Liver (tissue), 9 donors: ENCODE results near the gene CHD1. TPM values are rescaled to one million over a fixed set of nuclear protein-coding genes. Genes with fewer than 3 reads are reported as not detected.
A peak's percentile ranks its signal among the peaks of the same experiment; 100 is the strongest.

Experiments
- DNase-seq: peaks from one replicate; pipeline ENCODE4 v3.0.0-alpha.2; 2017; ENCODE audit warnings: low spot score
- H3K27ac ChIP-seq, 2 donors: one replicate each; pipeline ENCODE4 v1.7.0; 2013; ENCODE audit warnings: inconsistent platforms in 2 of 2, low read length in 2 of 2, control low read depth in 1 of 2, low read depth in 1 of 2, mild to moderate bottlenecking in 1 of 2
- H3K27me3 ChIP-seq, 4 donors: one replicate each; pipeline versions ENCODE4 v1.6.1 to v1.7.0; 2013; ENCODE audit warnings: low read length in 3 of 4, inconsistent platforms in 1 of 4, mild to moderate bottlenecking in 1 of 4, moderate library complexity in 1 of 4; ENCODE audit not compliant: control insufficient read depth in 4 of 4, insufficient read depth in 4 of 4
- H3K36me3 ChIP-seq, 4 donors: one replicate each; pipeline versions ENCODE4 v1.6.1 to v1.7.0; 2013; ENCODE audit warnings: low read length in 3 of 4, mild to moderate bottlenecking in 3 of 4, low read depth in 1 of 4, moderate library complexity in 1 of 4; ENCODE audit not compliant: control insufficient read depth in 4 of 4, insufficient read depth in 3 of 4
- H3K4me1 ChIP-seq, 4 donors: one replicate each; pipeline versions ENCODE4 v1.6.1 to v1.7.0; 2013; ENCODE audit warnings: low read length in 3 of 4, mild to moderate bottlenecking in 3 of 4, moderate library complexity in 1 of 4; ENCODE audit not compliant: control insufficient read depth in 4 of 4, insufficient read depth in 4 of 4
- H3K4me3 ChIP-seq, 3 donors: one replicate each; pipeline versions ENCODE4 v1.6.1 to v1.7.0; 2013; ENCODE audit warnings: low read length in 3 of 3, control low read depth in 1 of 3, low read depth in 1 of 3, mild to moderate bottlenecking in 1 of 3
- H3K9ac ChIP-seq, 2 donors: one replicate each; pipeline ENCODE4 v1.7.0; 2013; ENCODE audit warnings: low read length in 2 of 2, mild to moderate bottlenecking in 2 of 2, moderate library complexity in 2 of 2, control low read depth in 1 of 2, low read depth in 1 of 2
- H3K9me3 ChIP-seq, 4 donors: one replicate each; pipeline versions ENCODE4 v1.6.1 to v1.7.0; 2013; ENCODE audit warnings: low read length in 3 of 4; ENCODE audit not compliant: control insufficient read depth in 4 of 4
- EGR1 ChIP-seq, 2 donors: IDR thresholded peaks; 2 replicates each; pipeline ENCODE4 v1.6.1; 2016 to 2018; ENCODE audit warnings: antibody characterized with exemption in 2 of 2, low read depth in 2 of 2
- FOXA2 ChIP-seq: IDR thresholded peaks from 2 replicates; pipeline ENCODE4 v1.6.1; 2016; ENCODE audit warnings: antibody characterized with exemption
- HNF4A ChIP-seq, 2 donors: conservative IDR thresholded peaks; 2 replicates each; pipeline ENCODE4 v1.6.1; 2016; ENCODE audit warnings: antibody characterized with exemption in 2 of 2, mild to moderate bottlenecking in 2 of 2
- HNF4G ChIP-seq: IDR thresholded peaks from 2 replicates; pipeline ENCODE4 v1.6.1; 2016; ENCODE audit warnings: antibody characterized with exemption
- MAX ChIP-seq: IDR thresholded peaks from 2 replicates; pipeline ENCODE4 v1.6.1; 2016; ENCODE audit warnings: antibody characterized with exemption
- RAD21 ChIP-seq, 2 donors: IDR thresholded peaks; 2 replicates each; pipeline ENCODE4 v1.6.1; 2016; ENCODE audit warnings: antibody characterized with exemption in 2 of 2, mild to moderate bottlenecking in 2 of 2
- REST ChIP-seq: IDR thresholded peaks from 2 replicates; pipeline ENCODE4 v1.6.1; 2016; ENCODE audit warnings: antibody characterized with exemption, mild to moderate bottlenecking
- RXRA ChIP-seq, 2 donors: IDR thresholded peaks; 2 replicates each; pipeline ENCODE4 v1.6.1; 2017 to 2018; ENCODE audit warnings: antibody characterized with exemption in 2 of 2, mild to moderate bottlenecking in 1 of 2
- SP1 ChIP-seq: IDR thresholded peaks from 2 replicates; pipeline ENCODE4 v1.6.1; 2018; ENCODE audit warnings: antibody characterized with exemption, mild to moderate bottlenecking
- TAF1 ChIP-seq: conservative IDR thresholded peaks from 2 replicates; pipeline ENCODE4 v1.6.1; 2016; ENCODE audit warnings: antibody characterized with exemption, mild to moderate bottlenecking
- YY1 ChIP-seq: IDR thresholded peaks from 2 replicates; pipeline ENCODE4 v1.6.1; 2016; ENCODE audit warnings: antibody characterized with exemption, mild to moderate bottlenecking
- ZBTB33 ChIP-seq: IDR thresholded peaks from 2 replicates; pipeline ENCODE4 v1.6.1; 2016; ENCODE audit warnings: antibody characterized with exemption
- WGBS: extraction: QIAGEN DNeasy Blood & Tissue Kit; methylation state at CpG from one replicate; pipeline ENCODE4 v1.1.7; 2013; 5-methylcytosine and 5-hydroxymethylcytosine counted together
- polyA plus RNA-seq, 2 donors: library from polyadenylated mRNA; stranded (reverse) in 1 of 2; unstranded in 1 of 2; fragments of 200-250 nt in 1 of 2; fragments of >200 nt in 1 of 2; fragmentation: Nextera tagmentation in 1 of 2; extraction: Ambion mirVana in 1 of 2; gene quantifications; one replicate each; pipeline versions ENCODE4 v1.2.1 to v1.2.3, GENCODE V29; 2013 to 2015
- total RNA-seq, 2 donors: library from RNA; depleted of rRNA; stranded (reverse); fragments of >200 nt; gene quantifications; one replicate each; pipeline ENCODE4 v1.2.3, GENCODE V29; 2014
- donor health status: healthy.
- donor health status: healthy.
- donor health status: healthy.
- donor health status: healthy.
- donor health status: healthy.

Gene CHD1
- total and polyA plus RNA-seq, 4 donors = 5.1 to 44.8 (median 25.4) TPM

GRCh38 chr5:98840946-98841345, 87.9 kb downstream of the CHD1 start:
- Histone ChIP-seq H3K4me1 (peaks cover 0 to 2% (median 0%) of the 10 kb centered on the region in 4 donors), H3K27me3 (no peaks in the 10 kb centered on the region), H3K9me3 (peaks cover 0 to 6% (median 1%) of the 10 kb centered on the region in 4 donors), H3K9ac (no peak overlapping the region), H3K36me3 (no peaks in the 10 kb centered on the region), H3K27ac (no peak overlapping the region), H3K4me3 (no peak overlapping the region)
- TF ChIP-seq RXRA (IDR thresholded peaks at IDR 0.05) = no peak
- TF ChIP-seq ZBTB33 = no peak
- TF ChIP-seq TAF1 = no peak
- TF ChIP-seq HNF4G = no peak
- no peak for TF ChIP-seq YY1
- TF ChIP-seq MAX = no peak
- no peak for TF ChIP-seq SP1
- TF ChIP-seq REST = no peak
- TF ChIP-seq HNF4A (conservative IDR thresholded peaks at IDR 0.05) = no peak
- TF ChIP-seq EGR1 (IDR thresholded peaks at IDR 0.05; ENCODE audit: low read depth in 2 of 2) = no peak
- TF ChIP-seq FOXA2 = no peak
- DNase-seq = no peak
- 99% methylated on average over 1 of the region's 1 CpG for WGBS

- TF ChIP-seq YY1 = no peak
- peak; percentile 8 to 37 for TF ChIP-seq RAD21 (IDR thresholded peaks at IDR 0.05)
- no peak for DNase-seq
- H3K27ac ChIP-seq = no peak overlapping the region
- no peak overlapping the region for H3K9ac ChIP-seq
- H3K4me3 ChIP-seq = peak overlapping the region in 1 of 3 donors; percentile 31
- H3K9me3 ChIP-seq = peaks cover 0 to 6% (median under 1%) of the 10 kb centered on the region in 4 donors
- no peaks in the 10 kb centered on the region for H3K27me3 ChIP-seq
- H3K4me1 ChIP-seq = peaks cover 0 to 2% (median 0%) of the 10 kb centered on the region in 4 donors
- WGBS = 37% methylated on average over 42 of the region's 42 CpGs
- H3K36me3 ChIP-seq = no peaks in the 10 kb centered on the region
These were observed 89.1 kb downstream of the CHD1 start for GRCh38 chr5:98839469-98840383.
